ENCODE data around the gene PEX16.

PEX16 gene

GRCh38 chr11:45917623-45918330, at the start of gene PEX16:
PEX16 (minus strand) TSS chr11:45917877; CDS start chr11:45917811, 66 bp downstream.
- in situ Hi-C loops (cut with MboI; ENCODE audit: low pct_unique_long_range_greater_than_20kb, low sequenced_read_pairs, unreplicated experiment): no loop called here
- TF ChIP-seq CTCF (IDR thresholded peaks at IDR 0.05; ENCODE audit: extremely low read depth, insufficient read depth, missing control alignments): no peak
- DNase-seq (ENCODE audit: low spot score): peak; percentile 99

- peak; percentile 89 for TF ChIP-seq CTCF (IDR thresholded peaks at IDR 0.05; ENCODE audit: extremely low read depth, insufficient read depth, missing control alignments)
- DNase-seq (ENCODE audit: low spot score): peak; percentile 70
- in situ Hi-C loops (cut with MboI; ENCODE audit: low pct_unique_long_range_greater_than_20kb, low sequenced_read_pairs, unreplicated experiment): no loop called here
Observed at GRCh38 chr11:45964911-45965389, 47.3 kb upstream of the PEX16 start.

- no peak for DNase-seq (ENCODE audit: low spot score)
Observed at GRCh38 chr11:45961751-45962240, 44.1 kb upstream of the PEX16 start.

GRCh38 chr11:45960387-45961095, 42.9 kb upstream of the PEX16 start:
- no peak for TF ChIP-seq CTCF (IDR thresholded peaks at IDR 0.05; ENCODE audit: extremely low read depth, insufficient read depth, missing control alignments)
- DNase-seq (ENCODE audit: low spot score): no peak
- in situ Hi-C loops (cut with MboI; ENCODE audit: low pct_unique_long_range_greater_than_20kb, low sequenced_read_pairs, unreplicated experiment): no loop called here

More at GRCh38 chr11:45961751-45962240, 44.1 kb upstream of the PEX16 start:
- TF ChIP-seq CTCF (IDR thresholded peaks at IDR 0.05; ENCODE audit: extremely low read depth, insufficient read depth, missing control alignments): no peak
- in situ Hi-C loops (cut with MboI; ENCODE audit: low pct_unique_long_range_greater_than_20kb, low sequenced_read_pairs, unreplicated experiment): no loop called here

- no peak for DNase-seq (ENCODE audit: low spot score)
- in situ Hi-C loops (cut with MboI; ENCODE audit: low pct_unique_long_range_greater_than_20kb, low sequenced_read_pairs, unreplicated experiment): no loop called here
Observed at GRCh38 chr11:45959851-45960250, 42.2 kb upstream of the PEX16 start.

More at GRCh38 chr11:45959851-45960250, 42.2 kb upstream of the PEX16 start:
- TF ChIP-seq CTCF (IDR thresholded peaks at IDR 0.05; ENCODE audit: extremely low read depth, insufficient read depth, missing control alignments): no peak

Data from GM13977 (cell line).